Measurements from ENCODE around the gene FBXW2.
"Not testable (repeated sequence)": the region's sequence is repeated elsewhere in the genome, so short reads cannot be mapped to it uniquely, and the experiment has no call there.

The FBXW2 gene, protein sequence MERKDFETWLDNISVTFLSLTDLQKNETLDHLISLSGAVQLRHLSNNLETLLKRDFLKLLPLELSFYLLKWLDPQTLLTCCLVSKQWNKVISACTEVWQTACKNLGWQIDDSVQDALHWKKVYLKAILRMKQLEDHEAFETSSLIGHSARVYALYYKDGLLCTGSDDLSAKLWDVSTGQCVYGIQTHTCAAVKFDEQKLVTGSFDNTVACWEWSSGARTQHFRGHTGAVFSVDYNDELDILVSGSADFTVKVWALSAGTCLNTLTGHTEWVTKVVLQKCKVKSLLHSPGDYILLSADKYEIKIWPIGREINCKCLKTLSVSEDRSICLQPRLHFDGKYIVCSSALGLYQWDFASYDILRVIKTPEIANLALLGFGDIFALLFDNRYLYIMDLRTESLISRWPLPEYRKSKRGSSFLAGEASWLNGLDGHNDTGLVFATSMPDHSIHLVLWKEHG

DNA sequence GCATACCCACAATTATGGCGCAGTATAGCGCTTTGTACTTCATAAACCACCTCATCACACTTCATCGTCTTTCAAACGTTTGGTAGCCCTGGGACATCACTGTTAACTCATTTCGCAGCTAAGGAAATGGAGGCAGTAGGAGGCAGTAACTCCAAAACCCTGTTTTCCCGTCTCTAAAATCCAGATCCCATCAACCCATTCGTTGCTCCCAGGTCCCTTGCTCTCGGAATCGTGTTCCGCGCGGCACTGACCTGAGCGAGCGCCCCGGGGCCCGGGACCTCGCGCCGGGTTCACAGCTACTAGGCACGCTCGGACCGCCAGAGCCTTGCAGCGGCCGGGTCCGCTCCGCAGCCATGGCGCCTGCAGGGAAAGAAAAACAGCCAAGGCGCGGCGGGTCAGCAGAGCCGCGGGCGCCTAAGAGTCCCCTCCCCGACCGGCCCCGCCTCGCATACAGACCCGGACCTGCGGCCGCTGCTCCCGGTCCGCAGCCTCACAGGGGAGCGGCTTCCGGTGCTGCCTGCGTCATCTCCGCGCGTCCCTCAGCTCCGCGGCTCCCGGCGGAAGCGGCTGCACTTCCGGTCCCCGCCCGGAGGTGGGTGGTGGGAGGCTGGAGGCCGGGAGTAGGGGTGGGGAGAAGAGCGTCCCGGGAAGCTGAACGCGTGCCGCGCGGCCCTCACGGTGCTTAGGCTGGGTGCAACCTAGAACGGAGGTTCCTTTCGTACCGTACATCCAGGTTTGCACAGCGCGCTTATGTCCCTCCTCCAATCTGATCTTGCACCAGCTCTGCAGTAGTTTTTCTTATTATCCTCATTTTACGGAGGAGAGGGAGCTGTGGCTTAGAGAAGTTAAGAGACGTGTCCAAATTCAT, at the start of gene FBXW2:
Gene FBXW2 (minus strand): TSS at position 519 of the 868 bp plus-strand sequence. CDS start 5,158 bp downstream, outside the sequence.
- peak; percentile 13 to 76 for DNase-seq

DNA sequence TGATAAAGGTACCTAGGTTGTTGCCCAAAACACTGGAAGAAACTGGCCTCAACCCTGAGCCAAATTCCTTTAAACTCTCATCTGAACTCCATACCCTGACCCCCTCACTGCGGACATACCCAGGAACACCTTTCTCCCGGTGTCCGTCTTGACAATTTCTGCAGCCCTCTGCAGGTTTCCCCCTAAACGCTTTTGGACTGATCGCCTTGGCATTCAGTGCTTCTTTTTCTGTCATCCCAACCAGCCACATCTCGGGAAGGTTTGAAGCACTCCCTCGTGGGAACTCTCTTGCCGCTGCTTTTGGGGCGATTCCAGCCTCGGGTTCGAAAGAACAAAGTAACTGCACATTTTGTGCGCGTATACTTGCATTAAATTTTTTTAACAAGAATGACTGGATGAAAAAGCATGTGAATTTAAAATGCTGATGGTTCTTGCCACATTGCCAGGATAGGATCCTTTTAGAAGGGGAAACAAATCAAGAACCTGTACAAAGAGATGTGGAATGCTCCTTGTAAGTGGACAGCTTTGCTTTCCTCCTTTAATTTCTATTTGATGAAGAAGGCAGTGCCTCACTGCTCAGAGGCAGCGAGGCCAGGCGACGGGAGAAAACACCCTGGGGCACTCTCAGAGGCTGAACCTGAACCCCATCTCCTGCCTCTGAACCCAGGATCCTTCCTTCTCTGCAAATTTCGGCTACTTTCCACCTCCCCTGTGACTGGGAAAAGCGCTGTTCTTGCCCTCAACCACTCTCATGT, 48.9 kb upstream of the FBXW2 start:
- no peak for DNase-seq

DNA sequence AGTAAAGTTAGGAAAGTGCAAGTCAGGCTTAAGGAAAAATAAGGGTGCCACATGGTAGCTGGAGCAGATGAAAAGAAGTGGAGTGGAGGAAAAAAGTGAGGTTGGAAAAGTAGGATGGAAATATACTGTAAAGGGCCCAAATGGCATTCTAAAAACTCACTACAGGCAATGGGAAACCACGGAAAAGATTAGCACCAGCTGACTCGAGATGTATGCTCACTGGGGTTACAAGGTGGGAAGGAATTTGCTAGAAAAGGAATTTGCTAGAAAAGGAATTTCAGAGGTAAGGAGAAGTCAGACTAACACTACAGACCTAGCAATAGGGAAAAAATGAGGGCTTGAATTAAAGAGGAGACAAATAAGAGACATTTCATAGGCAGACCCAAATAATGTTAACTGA, 45.9 kb upstream of the FBXW2 start:
- no peak for DNase-seq

DNA sequence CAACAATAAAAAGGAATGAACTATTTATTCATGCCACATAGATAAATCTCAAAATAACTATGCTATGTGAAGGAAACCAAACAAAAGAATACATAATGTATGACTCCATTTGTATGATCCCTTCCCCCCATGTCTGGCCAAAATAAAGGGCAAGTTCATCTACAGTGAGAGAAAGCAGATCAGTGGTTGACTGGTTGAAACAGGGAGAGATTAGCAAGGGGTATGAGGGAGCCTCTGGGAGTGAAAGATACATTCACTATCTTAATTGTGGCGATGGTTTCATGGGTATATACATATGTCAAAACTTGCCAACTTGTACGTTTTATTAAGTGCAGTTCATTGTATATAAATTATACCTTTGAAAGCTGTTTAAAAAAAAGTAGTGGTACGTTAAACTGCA, 44.7 kb upstream of the FBXW2 start:
- no peak for DNase-seq

DNA sequence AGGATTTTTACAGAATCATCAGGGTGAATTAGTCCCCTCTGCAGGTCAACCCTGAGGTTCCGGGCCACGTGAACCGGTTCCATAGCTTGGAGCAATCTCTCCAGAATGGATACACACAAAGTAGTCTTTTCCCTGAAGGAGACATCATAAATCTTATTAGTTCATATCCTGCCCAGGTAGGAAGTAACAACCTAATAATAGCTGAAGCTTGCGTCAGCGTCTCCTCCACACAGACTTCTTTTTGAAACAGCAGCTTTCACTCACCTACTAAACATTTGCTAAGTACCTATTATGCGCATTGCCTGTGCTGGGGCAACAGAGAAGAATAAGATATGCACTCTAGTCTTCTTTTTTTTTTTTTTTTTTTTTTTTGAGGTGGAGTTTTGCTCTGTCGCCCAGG, 40.1 kb upstream of the FBXW2 start:
- no peak for DNase-seq

DNA sequence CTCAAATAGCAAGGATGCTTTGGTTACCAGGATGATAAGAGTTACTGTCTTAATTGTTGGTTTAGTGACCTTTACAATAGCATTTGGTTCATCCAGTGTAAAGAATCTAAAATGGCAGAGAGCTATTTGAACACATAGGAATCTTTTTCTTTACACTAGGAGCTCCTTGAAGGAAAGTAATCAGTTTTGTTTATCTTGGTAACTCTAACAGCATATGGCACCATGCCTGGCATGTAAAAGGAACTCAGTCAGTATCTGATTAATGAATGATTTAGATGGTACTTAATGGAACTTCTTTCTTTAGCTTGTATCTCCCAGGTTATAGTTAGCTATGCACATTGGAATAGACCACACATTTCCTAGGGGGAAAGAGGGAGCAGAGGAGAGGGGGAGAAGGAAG, 39.6 kb upstream of the FBXW2 start:
- DNase-seq = no peak

DNA sequence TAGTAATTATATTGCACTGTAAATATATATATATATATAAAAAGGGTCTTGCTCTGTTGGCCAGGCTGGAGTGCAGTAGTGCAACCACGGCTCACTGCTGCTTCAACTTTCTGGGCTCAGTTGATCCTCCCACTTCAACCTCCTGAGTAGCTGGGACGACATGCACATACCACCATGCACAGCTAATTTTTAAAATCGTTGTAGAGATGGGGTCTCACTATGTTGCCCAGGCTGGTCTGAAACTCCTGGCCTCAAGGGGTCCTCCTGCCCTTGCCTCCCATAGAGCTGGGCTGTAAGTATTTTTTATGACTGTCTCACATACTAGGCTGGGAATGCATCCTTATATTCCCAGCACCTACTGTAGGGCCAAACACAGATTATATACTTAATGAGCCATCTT, 37.6 kb upstream of the FBXW2 start:
- DNase-seq = no peak

DNA sequence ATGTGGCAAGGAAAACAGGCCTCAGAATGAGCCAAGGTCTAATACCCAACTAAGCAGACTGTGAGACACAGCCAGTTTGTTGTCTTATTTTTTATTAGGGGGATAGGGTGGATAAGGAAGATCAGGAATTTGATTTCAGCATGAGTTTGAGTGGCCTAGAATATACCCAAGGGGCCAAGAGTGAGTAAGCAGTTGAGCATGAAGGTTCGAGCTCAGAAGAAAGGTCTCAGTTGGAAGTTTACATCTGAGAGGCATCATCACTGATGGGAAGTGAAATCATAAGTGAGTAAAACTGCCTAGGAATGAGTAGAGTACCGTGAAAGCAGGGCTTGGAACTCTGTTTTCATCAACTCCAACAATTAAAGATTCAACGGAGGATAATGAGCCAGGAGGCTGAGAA, 36.9 kb upstream of the FBXW2 start:
- no peak for DNase-seq

DNA sequence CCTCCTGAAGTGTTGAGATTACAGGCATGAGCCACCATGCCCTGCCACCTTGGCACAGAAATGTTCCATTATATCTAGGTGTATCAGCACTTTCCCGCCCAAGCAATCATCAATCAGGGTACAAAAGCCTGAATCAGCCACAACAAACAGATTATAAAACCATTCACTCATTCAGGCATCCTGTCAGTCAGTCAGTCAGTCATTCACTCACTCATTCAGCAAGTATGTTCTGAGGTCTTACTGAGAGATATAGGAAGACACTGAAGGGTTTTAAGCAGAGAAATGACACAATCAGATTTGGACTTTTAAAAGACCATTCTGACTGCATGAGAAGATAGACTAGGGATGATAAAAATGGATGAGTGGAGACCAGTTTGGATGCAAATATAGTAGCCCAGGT, 36.4 kb upstream of the FBXW2 start:
- no peak for DNase-seq

DNA sequence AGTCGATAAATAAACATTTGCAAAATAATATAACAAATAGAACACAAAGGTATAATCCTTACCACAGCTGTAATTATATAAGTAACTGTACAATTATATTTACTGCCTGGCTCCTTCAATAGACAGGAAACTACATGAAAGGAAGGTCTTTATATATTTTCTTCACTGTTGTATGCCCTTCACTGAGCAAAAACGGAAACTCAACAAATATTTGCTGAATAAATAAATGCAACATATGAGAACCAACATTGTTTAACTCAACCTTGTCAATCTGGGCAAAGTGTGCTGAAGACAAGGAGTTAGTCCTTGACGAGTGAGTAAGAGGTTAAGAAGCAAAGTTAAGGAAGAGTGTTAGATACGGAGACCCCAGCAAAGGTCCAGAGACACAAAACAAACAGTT, 26.9 kb upstream of the FBXW2 start:
- no peak for DNase-seq

DNA sequence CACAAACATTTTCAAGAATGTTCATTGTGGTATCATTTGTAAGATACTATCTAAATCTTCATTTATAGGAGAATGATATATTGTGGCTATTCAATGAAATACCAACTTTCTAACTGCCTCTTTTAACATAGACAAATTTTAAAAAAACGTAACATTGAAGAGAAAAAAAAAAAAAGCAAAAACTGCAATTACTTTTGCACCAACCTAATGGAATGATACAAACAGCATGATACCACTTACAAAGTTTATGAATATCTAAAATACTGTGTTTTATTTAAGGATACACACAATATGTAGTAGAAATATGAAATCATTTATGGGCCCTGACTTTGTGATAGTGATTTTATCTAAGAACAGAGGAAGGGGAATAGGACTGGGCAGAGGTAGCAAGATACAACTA, 25.4 kb upstream of the FBXW2 start:
- DNase-seq = no peak

DNA sequence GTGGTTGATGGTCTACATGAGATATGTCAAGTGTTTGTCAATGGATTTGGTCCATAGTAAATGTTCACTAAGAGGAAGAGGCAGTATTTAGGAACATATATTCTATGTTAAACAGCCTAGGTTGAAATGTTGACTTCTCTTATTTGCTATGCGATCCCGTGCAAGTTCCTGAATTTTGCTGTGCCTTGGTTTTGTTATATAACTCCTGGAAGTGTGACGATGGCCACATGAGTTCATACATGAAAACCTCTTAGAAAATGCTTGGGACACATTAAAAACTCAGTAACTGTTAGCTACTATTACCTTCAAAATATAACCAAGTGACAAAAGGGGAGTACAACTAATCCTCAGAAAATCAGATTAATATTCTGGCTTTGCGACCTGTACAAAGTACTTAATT, 21.9 kb upstream of the FBXW2 start:
- DNase-seq = no peak

DNA sequence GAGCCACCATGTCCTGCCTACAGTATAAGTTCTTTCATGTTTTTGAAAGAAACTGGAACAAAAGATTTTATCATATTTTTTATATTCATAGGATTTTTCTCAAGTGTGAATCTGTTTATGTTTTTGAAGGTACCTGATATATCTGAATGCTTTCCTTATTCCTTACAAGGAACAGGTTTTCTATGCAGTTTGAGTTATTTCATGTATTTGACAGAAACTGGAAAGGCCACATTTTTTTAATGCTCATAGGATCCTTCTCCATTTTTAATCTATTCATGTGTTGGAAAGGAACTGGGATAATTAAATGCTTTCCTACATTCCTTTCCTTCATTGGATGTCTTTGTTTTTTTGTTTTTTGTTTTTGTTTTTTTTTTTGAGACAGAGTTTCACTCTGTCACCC, 15.7 kb upstream of the FBXW2 start:
- no peak for DNase-seq

DNA sequence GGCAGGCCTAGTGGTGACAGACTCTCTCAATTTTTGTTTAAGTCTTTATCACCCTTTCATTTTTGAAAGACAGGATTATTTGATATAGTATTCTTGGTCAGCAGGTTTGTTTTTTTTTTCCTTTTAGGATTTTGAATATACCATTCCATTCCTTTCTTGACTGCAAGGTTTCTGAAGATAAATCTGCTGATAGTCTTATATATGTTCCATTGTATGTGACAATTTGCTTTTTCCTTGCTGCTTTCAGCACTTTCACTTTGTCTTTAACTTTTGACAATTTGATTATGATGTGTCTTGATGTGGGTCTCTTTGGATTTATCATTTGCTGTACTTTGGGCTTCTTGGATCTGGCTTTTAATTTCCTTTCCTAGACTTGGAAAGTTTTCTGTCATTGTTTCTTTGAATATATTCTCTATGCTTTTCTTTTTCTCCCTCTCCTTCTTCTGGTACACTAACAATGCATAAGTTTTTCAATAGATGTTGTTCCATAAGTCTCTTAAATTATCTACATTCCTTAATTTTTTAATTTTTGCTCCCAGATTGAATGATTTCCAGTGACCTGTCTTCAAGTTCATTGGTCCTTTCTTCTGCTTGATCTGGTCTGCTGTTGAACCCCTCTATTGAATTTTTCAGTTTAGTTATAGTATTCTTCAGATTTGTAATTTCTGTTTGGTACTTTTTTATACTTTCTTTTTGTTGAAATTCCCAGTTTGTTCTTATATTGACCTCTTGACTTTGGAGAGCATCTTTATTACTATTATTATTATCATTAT, 14.6 kb upstream of the FBXW2 start:
- DNase-seq = no peak

DNA sequence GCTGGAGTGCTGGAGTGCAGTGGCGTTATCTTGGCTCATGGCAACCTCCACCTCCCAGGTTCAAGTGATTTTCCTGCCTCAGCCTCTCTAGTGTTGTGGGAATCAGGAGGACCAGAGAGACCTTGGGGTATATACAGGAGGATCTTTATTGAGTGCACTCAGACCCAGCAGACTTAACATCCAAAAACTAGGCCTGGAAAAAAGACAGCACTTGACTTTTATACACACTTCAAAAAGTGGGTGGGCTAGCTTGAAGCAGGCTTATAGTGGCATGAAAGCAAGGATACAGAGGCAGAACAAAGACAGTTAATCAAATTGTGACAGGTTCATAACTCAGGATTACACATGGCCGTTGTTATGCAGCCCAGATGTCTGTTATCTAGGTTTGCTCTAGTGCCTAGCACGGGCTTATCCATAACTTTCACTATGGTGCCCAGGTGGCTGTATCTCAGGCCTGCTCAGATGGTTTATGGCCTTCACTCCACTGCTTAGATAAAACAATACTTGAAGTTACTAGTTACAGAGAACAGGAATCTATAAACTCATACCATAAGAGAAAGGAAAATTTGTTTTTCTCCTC, 11.7 kb upstream of the FBXW2 start:
- not testable (repeated sequence) for DNase-seq

DNA sequence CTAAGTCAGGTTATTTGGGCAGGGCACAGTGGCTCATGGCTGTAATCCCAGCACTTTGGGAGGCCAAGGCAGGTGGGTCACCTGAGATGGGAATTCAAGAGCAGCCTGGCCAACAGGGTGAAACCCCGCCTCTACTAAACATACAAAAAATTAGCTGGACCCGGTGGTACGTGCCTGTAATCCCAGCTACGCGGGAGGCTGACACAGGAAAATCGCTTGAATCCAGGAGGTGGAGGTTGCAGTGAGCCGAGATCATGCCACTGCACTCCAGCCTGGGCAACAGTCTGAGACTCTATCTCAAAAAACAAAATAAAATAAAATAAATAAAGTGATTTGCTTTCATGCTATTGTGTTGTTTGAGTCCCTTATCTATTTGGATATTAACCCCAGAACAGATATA, 8.2 kb upstream of the FBXW2 start:
- DNase-seq = no peak

DNA sequence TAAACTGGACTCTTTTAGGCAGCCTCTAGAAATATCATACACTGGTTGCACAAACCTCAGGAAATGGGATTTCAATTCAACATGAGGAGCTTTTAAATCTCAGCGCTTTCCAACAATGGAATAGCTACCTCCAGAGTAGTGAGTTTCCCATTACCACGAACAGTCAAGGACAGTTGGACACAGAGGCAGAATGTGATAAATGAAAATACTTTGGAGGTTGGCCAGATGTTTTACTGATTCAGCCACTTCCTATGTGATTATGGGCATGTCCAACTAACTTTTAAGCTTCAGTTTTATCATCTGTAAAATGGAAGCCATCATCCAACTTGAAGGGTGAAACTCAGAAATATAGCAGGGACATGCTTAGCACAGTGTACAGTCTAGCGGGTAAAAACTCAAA, 2.1 kb downstream of the FBXW2 start:
- DNase-seq = no peak

DNA sequence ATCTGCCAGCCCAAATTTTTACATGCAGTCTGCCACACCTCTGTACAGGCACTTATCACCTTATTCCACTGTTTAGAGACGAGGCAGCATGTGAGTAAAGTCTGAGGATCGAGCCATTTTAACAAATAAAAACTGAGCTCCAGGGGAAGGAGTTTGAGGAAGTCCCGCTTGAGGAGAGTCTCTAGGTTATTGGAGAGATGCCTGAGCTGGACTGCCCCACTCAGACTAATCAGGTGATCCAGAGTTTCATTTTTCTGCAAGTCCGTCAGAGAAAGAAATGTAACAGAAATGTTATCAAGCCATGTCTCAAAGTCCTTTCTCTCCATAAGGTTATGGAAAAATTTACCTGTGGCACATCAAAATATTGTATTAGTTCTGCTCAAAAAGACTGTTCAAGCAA, 5.3 kb downstream of the FBXW2 start:
- DNase-seq = no peak

DNA sequence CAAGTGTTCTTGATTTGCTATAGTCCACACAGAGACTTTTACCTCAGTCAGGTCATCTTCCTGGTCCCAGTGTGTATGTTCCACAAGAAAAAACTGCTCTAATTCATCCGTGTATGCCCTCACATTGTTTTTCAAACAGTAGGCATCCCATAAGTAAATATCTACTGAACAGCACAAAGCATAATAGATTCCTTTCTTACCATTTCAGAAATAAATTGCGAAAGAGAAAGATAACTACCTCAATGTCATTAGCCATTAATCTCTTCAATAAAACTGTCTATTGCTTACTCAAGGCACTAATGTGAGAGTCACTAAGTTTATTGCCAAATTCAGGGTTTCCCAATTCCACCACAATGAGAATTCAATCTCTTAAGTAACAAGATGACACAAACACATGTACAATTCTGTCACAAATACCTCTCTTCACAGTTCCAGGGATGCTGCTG, 9.6 kb downstream of the FBXW2 start:
- DNase-seq = no peak

DNA sequence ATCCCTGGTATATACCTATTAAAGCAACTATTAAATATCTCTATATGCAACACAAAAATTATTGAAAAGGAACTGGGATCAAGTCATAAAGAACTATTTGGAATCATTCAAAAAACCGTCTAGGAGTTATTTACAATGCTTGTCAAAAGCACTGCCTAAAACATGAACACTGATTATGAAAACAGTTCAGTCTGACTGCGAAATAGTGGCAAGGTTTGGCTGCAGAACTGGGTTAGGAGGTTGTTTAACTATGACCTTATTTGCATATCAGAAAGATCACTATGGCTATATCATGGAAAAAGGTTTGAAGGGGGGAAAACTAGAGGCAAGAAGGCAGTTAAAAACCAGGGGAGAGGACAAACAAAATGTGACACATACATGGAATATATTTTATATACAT, 12.0 kb downstream of the FBXW2 start:
- DNase-seq = no peak

DNA sequence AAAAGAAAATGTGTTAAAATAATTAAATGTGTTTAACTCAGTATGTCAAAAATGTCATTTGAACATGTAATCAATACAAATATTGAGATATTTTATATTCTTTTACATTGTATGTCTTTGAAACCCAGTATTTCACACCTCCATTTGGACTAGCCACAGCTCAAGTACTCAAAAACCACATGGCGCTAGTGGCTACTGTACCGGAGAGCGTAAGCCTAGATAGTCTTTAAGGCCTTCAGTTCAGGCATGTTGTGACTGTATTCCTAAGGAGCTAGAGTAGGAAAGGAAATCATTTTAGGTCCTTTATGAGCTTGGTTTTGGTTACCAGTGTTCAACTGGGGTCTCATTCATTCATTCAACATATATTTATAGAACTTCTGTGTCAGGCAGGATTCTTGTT, 12.8 kb downstream of the FBXW2 start:
- no peak for DNase-seq

DNA sequence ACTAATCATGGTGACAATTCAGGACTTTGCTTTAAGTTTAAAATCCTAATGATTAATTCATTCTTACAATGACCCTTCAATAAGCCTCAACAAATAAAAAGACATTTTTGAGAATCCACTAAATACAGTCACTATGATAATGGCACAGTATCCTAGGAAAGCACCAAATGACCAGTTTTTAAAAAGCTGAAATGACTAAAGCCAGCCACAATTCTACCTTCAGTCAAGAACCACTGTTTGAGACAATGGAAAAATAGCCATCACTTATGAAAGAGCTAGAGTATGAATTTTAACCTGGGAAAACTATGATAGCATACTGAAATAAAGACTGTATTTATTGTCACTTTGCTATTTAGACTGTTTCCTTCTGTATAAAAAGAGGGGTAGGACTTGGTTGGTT, 14.0 kb downstream of the FBXW2 start:
- DNase-seq = no peak
